ENCODE results near the gene SLC25A22.

SLC25A22 gene

GRCh38 chr11:802693-803466 is 4.8 kb upstream of the SLC25A22 start:
- no peak for DNase-seq

- no peak for DNase-seq
Observed at GRCh38 chr11:802018-802617, 4.0 kb upstream of the SLC25A22 start.

DNA sequence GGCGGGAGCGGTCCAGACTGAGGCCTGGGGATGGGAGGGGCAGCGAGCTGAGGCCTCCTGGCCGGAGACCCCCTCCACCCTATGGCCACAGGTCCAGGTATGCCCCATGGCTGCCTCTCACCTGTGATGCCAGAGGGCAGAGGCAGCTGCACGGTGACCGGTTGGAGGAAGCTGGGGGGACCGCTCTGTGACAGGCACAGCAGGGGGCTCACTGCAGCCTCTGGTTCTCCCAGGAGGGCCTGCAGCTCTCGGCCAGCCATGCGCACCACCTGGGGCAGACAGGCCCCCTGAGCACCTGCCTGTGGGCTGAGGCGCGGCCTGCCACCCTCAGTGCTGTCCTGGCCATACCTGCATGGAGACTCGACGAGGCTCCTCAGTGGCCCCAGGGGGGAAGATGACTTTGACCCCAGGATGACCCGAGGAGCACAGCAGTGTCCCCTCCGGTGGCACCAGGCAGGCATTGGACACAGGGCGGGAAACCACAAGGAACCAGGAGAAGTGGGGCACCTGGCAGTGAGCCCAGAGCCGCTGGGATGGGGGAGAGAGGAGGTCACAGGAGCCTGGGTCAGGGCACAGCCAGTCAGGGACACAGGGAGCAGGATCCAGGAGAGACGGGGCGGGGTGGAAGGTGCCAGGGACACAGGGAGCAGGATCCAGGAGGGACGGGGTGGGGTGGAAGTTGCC is 3.2 kb upstream of the SLC25A22 start:
- no peak for DNase-seq

- DNase-seq: no peak
Observed at GRCh38 chr11:800473-800872, 2.4 kb upstream of the SLC25A22 start.

DNA sequence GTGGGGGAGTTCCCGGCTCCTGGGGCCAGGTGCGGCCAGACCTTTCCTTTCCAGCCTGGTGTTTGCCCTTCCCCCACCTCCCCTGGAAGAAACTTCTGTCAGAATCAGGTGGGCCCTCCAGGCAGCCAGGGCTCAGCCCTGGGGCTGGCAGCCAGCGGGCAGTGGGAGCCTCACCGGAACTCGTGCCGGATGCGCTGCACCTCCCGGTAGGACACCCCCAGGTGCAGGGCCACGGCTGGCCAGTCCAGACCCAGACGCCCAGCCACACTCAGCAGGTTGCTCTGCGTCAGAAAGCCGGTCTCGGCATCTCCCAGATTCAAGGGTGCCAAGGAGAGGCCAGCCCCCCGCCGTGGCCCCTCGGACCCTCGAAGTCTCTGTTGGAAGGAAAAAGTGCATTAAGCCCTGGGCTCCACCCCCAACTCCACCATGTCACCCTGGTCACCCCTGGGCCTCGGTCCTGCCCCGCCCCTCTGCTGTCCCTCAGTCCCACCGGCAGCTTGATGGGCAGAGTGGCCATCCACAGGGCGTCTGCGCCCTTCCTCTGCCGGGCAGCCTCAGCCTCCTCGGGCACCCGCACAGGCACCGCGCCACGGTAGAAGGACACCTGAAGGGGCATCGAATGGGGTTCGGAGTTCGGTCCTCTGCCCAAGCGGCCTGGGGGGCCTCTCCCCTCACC is 1.7 kb upstream of the SLC25A22 start:
- no peak for DNase-seq

GRCh38 chr11:797296-798092 is 587 bp downstream of the SLC25A22 start:
- peak; percentile 79 for DNase-seq

- DNase-seq: no peak
Observed at GRCh38 chr11:796565-797295, 1.4 kb downstream of the SLC25A22 start.

GRCh38 chr11:795634-796564 is 2.2 kb downstream of the SLC25A22 start:
- peak; percentile 88 for DNase-seq

DNA sequence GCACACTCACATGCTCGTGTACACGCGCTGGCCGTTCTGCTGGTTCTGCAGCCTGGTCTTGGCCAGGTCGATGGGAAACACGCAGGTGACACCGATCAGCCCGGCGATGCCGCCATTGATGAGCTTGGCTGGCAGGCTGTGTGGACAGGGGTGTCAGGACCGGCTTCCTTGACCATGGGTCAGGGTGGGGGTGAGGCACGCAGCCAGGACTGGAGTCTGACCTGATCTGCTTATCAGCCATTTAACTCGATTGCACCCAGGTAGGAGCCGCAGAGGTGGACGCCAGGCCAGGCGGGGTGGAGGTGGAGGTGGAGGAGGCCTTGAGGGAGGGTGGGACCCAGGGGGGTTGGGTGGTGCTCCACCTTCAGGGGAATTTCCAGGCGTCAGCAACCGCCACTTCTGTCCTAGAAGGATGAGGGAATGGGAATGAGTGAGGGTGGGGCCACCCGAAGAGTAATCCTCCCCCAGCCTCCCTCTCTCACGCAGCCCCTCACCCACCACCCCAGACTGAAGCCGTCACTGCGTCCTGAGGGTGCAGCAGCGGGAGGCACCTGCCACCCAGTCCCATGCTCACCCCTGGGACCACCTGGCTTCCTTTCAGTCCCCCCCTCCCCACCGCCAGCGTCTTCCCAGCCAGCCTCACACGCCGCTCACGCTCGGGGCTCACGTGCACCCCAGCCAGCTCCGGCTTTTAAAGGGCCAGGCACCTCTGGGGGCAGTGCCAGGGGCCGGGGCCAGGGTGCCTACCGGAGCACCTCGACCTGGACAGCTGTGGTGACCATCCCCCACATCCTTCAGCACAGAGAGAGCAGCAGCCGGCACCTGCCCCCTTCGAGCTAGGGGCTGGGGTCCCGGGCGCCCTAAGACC is 3.1 kb downstream of the SLC25A22 start:
- no peak for DNase-seq

DNA sequence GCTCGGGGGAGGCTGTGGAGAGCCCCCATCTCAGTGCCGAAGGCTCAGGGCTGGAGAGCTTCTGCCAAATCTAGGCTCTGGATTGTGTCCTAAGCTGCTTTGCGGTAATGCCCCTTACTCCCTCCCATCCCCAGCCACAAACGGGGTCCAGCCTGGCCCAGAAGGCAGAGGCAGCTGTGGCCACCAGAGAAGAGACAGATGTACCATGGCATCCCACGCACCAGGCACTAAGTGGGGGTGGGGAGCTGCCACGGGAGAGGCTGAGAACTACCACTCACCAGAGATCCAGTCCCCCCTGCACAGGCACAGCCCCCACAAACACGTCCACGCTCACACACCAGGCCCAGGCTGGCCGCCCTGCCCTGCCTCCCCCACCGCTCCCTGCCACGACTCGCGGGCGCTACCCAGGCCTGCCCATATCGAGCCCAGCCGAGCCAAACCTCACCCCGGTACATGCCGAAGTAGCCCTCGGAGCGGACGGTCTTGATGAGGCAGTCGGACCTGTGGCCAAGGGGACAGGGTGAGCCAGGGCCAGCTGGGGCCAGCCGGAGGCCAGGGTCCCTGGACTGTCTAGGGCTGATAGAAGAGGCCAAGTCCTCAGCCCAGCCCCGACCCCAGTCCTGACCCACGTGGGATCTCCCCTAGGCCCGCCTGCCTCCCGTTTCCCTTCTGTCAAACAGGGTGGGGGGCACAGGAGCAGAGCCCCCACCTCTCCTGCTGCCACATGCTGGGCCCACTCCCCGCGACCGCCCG is 3.9 kb downstream of the SLC25A22 start:
- no peak for DNase-seq

DNA sequence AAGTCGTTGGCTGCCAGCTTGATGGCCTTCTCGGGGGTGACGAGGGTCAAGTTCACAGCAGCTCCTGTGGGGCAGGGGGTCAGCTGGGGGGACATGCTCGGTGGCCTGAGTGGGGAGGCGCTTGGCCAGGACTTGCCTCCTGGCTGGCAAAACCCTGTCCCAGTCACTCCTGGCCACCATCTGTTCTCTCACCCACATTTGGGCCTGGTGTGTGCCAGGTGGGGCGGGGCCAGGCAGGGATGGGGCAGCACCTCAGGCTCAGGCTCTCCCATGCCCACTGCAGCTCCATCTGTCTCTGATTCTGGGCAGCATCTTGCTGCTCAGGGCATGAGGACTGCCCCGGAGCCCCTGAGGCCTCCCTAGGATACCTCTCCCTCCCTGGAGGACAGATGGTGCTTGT is 4.5 kb downstream of the SLC25A22 start:
- DNase-seq: no peak

DNA sequence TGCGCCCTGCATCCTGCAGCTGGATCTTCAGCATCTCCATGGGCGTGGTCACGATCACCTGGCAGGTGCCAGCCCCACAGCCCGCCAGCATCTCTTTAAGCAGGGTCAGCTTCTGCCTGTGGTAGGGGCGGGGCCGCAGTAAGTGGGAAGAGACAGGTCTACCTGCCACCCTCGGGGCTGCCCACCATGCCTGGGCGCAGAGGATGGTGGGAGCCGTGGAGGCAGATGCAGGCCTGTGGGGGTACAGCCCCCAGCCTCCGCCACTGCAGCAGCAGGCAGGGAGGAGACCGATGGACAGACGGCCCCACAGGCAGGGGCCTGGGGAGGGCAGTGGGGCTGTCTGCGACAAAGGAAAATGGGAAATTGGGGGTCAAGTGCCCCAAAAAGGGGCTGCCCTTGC is 5.2 kb downstream of the SLC25A22 start:
- DNase-seq: no peak

DNA sequence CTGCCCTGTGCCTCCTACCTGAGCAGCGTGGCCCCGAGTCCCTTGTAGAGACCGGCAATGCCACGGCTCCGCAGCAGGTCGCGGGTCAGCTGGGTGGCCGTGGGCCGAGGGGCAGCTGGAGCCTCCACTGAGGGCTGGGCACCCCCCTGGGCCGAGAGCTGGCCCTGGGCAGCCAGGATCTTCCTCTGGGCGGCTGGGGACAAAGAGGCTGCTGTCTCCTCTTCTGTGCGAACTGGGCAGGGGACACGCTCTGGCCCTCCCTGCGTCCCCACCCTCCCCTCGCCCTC is 5.6 kb downstream of the SLC25A22 start:
- no peak for DNase-seq

- no peak for DNase-seq
Observed at GRCh38 chr11:791658-792534, 6.2 kb downstream of the SLC25A22 start.

DNA sequence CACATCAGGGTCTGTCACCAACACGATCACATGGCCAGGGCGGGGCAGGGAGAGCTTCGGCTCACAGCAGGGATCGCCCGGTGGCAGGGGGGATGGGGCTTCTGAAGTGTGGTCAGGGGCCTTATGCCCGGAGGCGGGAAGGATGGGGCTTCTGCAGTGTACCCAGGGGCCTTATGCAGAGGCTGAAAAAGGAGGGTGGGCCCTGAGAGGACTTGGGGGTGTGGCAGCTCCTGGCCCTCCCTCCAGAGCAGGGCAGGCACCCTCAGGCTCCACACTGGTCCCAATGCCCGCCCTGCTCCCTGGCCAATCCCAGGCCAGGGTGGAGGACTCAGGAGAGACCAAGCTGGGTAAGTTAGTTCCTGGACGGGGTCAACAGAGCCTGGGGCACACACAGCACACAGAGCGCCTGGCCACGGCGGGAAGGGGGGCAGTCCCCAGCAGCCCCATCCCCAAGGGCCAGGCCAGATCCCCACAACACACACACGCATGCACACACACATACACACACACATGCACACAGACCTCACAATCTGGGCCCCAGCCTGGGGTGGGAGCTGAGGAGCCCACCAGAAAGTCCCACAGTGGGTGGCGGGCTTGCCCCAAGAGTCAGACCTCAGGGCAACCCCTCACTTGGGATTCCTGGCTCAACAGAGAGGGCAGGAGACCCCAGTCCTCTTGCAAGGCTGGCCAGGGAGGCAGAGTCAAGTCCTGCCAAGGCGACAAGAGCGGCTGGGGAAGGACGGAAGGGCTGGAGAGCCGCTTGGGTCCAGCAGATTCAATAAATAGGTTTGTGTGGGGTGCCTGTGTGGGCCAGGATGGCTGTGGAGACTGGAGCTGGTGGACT is 7.1 kb downstream of the SLC25A22 start:
- DNase-seq: no peak

DNA sequence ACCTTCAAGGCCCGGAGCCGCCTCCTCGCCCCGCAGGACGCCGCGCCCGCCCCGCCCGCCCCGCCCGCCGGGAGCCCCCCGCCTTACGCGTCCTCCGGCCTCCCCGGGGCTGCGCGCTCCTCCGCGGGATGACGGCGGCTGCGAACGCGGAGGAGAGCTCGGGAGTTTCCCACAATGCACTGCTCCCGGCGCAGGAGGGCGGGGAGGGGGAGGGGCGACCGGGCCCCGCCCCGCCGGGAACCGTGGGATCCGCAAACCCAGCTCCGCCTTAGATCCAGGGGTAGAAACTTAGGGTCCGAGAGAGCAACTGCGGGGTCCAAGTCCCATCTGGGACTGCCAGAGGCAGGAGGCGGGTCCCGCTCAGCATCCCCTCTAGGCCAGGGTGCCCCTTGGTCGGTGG is 8.1 kb downstream of the SLC25A22 start, which contains the start of gene CEND1:
TSS of gene CEND1 (minus strand) at position 148 of the 400 bp plus-strand sequence. CDS start 1,514 bp downstream, outside the sequence.
- peak; percentile 48 for DNase-seq
